NT2/D1 (cell line): Measurements from ENCODE around the gene CCNB2.

ENCODE experiments used
- DNase-seq: peaks from one replicate; pipeline ENCODE4 v3.0.0-alpha.2; 2011; ENCODE audit warnings: low read depth, low spot score
- H3K27me3 ChIP-seq: 2 replicates; pipeline ENCODE4 v1.6.0; 2011; ENCODE audit warnings: mild to moderate bottlenecking; ENCODE audit not compliant: insufficient read length, insufficient read depth
- H3K36me3 ChIP-seq: 2 replicates; pipeline ENCODE4 v1.6.1; 2011; ENCODE audit warnings: mild to moderate bottlenecking, low read length, mixed read lengths; ENCODE audit not compliant: insufficient read depth, insufficient read length
- H3K4me1 ChIP-seq: 2 replicates; pipeline ENCODE4 v1.5.1; 2011; ENCODE audit not compliant: insufficient read depth, insufficient read length
- H3K4me3 ChIP-seq: 2 replicates; pipeline ENCODE4 v1.5.1; 2011; ENCODE audit warnings: low read depth; ENCODE audit not compliant: insufficient read length
- H3K9ac ChIP-seq: 2 replicates; pipeline ENCODE4 v1.6.0; 2011; ENCODE audit warnings: low read depth; ENCODE audit not compliant: insufficient read length
- H3K9me3 ChIP-seq: 2 replicates; pipeline ENCODE4 v1.5.1; 2011; ENCODE audit warnings: mild to moderate bottlenecking, low read length; ENCODE audit not compliant: insufficient read depth
- SUZ12 ChIP-seq: IDR thresholded peaks from 2 replicates; pipeline ENCODE4 v1.6.1; 2011; ENCODE audit not compliant: insufficient read length, insufficient read depth; ENCODE audit errors: extremely low read depth
- YY1 ChIP-seq: IDR thresholded peaks from 2 replicates; pipeline ENCODE4 v1.6.1; 2011; ENCODE audit not compliant: insufficient read length, insufficient read depth
- ZNF274 ChIP-seq: IDR thresholded peaks from 2 replicates; pipeline ENCODE4 v1.6.1; 2011; ENCODE audit warnings: mild to moderate bottlenecking, low read depth, low read length

Gene CCNB2

DNA sequence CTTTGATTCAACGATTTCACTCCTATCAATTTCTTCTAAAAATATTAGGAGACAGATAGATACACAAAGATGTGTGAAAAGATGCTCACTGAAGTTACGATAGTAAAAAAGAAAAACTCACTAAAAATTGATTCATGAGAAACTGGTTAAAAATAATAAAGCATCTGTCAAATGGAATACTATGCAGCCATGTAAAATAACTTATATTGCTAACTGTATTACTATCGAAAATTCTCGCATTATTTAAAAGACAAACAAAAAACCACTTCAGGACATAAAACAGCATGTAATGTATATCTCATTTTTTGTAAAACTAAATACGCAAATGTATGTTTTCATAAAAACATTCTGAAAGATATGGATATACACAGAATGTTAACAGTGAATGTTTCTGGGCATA is 68.2 kb downstream of the CCNB2 start:
- DNase-seq, result no peak
- H3K9me3 ChIP-seq, result 0 out of 2 replicates have a peak, but pooled peaks cover 5% of the 10 kb centered on the region
- no peak overlapping the region for H3K4me3 ChIP-seq
- no peaks in the 10 kb centered on the region for H3K27me3 ChIP-seq
- no peak overlapping the region for H3K9ac ChIP-seq
- peaks cover 46% of the 10 kb centered on the region for H3K36me3 ChIP-seq
- H3K4me1 ChIP-seq, result no peaks in the 10 kb centered on the region
- TF ChIP-seq SUZ12 (no peak), ZNF274 (no peak), YY1 (no peak)

GRCh38 chr15:59174151-59174834 is 69.3 kb downstream of the CCNB2 start:
- Histone ChIP-seq H3K27me3 (no peaks in the 10 kb centered on the region), H3K4me3 (no peak overlapping the region), H3K9ac (no peak overlapping the region), H3K36me3 (peaks cover 57% of the 10 kb centered on the region), H3K4me1 (no peaks in the 10 kb centered on the region), H3K9me3 (0 out of 2 replicates have a peak, but pooled peaks cover 5% of the 10 kb centered on the region)
- TF ChIP-seq SUZ12 (no peak), YY1 (no peak), ZNF274 (no peak)
- DNase-seq, result no peak
